KBM-7 (cell line): Measurements from ENCODE around the gene POU2F1.
A peak's percentile ranks its signal among the peaks of the same experiment; 100 is the strongest.
"Not testable (repeated sequence)": the region's sequence is repeated elsewhere in the genome, so short reads cannot be mapped to it uniquely, and the experiment has no call there.

Source experiments
- DNase-seq: peaks from one replicate; pipeline ENCODE4 v3.0.0-alpha.2; 2015
- in situ Hi-C: fragments of 300-500 bp; cut with MboI; formaldehyde crosslinking; loops from 2 replicates; pipeline ENCODE4 v1.14.3; 2020; ENCODE audit warnings: low sequenced_read_pairs, low pct_unique_long_range_greater_than_20kb, mixed read lengths

The POU2F1 gene

GRCh38 chr1:167200749-167201148 is 19.9 kb upstream of the POU2F1 start:
- DNase-seq: no peak
- in situ Hi-C loops: no loop called here

DNA sequence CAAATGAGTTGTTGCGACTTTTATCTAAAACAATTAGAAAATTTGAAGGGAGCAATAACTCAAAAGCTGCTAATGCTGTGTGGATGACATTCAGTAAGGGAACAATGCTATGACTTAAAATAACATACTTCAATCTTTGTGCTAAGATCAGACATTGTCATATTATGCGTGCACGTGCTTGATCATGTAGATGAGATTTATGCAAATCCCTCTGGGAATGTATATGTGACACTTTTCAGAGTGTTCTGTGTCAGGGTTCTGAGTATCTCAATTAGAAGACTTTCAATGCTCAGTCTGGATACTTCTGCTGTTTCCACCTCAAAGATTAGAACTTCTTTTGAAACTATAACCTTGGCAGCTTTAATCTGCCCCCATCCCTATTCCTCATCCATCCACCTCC is 18.6 kb upstream of the POU2F1 start:
- in situ Hi-C loops: no loop called here
- no peak for DNase-seq

GRCh38 chr1:167205306-167206050 is 15.2 kb upstream of the POU2F1 start:
- DNase-seq, in situ Hi-C loops: not testable (repeated sequence)

- in situ Hi-C loops: no loop called here
- DNase-seq: no peak
Observed at GRCh38 chr1:167206166-167206835, 14.4 kb upstream of the POU2F1 start.

- in situ Hi-C loops: no loop called here
Observed at GRCh38 chr1:167207940-167208623, 12.6 kb upstream of the POU2F1 start.

GRCh38 chr1:167208624-167208976 is 12.1 kb upstream of the POU2F1 start:
- no peak for DNase-seq
- in situ Hi-C loops: no loop called here

More at GRCh38 chr1:167207940-167208623, 12.6 kb upstream of the POU2F1 start:
- DNase-seq: peak; percentile 70

- no peak for DNase-seq
- in situ Hi-C loops: no loop called here
Observed at GRCh38 chr1:167209044-167209443, 11.6 kb upstream of the POU2F1 start.

- peak; percentile 50 for DNase-seq
- in situ Hi-C loops: loop anchor here (10.0 kb wide), 1 partner anchor 146 kb away; no protein-coding TSS in a partner anchor
Observed at GRCh38 chr1:167210966-167211674, 9.6 kb upstream of the POU2F1 start.

- in situ Hi-C loops: loop anchor here (10.0 kb wide), 1 partner anchor 147 kb away; no protein-coding TSS in a partner anchor
Observed at GRCh38 chr1:167212025-167212424, 8.7 kb upstream of the POU2F1 start.

GRCh38 chr1:167216809-167217208 is 3.9 kb upstream of the POU2F1 start:
- no peak for DNase-seq
- in situ Hi-C loops: loop anchor here (10.0 kb wide), 1 partner anchor 152 kb away; no protein-coding TSS in a partner anchor

More at GRCh38 chr1:167212025-167212424, 8.7 kb upstream of the POU2F1 start:
- DNase-seq: no peak

DNA sequence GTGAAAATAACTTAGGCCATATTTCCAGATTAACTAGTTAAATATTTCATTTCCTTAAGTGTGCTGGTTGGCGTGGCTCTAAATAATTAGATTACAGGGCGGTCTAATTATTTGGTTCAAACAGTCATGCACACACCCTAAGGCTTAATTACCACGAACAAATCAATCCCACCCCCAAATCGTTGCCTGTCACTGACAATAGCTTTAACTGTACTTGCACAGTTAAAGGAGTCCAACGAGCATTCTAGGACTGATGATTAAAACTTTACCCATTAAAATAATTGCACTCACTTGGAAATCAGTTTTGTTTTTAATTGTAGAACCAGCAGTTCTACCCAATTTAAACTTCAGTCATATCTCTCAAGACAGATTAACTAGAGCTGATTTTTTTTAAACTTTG is 1.5 kb upstream of the POU2F1 start:
- DNase-seq: no peak
- in situ Hi-C loops: loop anchor here (10.0 kb wide), 1 partner anchor 154 kb away; no protein-coding TSS in a partner anchor

DNA sequence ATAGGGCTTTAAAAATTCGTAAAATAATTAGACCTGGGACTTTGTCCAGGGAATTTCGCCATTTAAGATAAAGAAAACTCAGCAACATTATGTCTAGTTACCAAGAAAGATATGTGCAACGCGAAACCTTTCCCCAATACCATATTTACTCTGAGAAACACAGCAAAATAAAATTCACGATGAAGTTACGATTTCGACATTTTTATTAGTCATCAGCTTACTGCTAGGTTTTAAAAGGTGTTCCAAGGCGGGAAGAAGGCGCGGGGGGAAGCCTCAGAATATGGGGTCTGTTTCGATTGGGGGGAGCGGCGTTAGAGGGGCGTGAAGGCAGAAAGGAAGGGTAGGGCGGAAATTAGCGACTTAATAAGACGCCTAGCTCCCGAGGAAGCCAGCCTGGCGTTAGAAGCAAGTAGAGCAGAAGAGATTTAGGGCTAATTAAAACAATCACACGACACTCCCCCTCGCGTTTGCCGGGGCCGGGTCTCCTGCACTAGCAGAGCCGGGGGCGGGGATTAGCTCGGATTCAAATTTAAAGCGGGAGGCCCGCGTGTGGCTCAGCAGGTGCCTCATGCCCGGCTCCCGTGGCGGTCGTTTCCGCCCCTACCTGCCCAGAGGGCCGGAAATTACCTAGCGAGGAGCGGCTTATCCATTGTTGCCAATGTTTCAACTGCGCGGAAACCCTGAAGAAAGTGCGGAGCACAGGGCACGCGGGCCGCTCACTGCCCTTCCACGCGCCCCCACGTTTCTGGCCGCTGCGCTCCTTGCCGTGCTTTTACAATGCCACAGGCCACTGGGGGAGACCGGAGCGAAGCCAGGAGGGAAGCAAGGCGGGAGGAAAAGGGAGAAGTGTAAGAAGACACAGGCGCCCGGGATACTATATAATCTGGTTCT is 795 bp upstream of the POU2F1 start:
- DNase-seq: peak; percentile 93
- in situ Hi-C loops: loop anchor here (10.0 kb wide), 1 partner anchor 155 kb away; no protein-coding TSS in a partner anchor

DNA sequence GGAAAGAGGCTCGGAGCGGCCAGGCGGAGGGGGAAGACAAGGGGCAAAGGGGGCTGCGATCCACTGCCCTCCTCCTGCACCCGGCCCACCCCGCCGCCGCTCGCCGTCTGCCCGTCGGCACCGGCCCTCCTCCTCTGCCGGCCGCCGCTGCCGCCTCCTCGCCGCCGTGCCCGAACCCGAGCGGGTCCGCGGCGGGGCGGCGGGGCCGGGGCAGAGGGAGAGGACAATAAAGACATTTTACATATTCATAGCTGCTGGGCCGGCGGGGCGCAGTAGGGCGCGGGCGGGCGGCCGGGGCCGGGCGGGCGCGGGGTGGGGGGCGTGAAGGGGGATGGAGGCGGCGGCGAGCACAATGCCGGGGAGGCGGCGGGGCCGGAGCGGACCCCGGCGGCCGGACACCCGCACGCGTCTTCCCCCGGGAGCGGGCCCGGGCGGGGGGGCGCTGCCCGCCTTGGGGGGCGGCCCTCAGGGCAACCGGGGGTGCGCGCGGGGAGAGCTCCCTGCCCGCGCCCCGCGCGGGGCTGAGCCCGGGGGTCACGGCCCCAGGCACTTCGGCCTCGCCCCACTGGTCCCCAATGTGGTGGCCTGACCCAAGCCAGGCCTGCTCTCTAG is 546 bp downstream of the POU2F1 start:
- in situ Hi-C loops: no loop called here
- no peak for DNase-seq

DNA sequence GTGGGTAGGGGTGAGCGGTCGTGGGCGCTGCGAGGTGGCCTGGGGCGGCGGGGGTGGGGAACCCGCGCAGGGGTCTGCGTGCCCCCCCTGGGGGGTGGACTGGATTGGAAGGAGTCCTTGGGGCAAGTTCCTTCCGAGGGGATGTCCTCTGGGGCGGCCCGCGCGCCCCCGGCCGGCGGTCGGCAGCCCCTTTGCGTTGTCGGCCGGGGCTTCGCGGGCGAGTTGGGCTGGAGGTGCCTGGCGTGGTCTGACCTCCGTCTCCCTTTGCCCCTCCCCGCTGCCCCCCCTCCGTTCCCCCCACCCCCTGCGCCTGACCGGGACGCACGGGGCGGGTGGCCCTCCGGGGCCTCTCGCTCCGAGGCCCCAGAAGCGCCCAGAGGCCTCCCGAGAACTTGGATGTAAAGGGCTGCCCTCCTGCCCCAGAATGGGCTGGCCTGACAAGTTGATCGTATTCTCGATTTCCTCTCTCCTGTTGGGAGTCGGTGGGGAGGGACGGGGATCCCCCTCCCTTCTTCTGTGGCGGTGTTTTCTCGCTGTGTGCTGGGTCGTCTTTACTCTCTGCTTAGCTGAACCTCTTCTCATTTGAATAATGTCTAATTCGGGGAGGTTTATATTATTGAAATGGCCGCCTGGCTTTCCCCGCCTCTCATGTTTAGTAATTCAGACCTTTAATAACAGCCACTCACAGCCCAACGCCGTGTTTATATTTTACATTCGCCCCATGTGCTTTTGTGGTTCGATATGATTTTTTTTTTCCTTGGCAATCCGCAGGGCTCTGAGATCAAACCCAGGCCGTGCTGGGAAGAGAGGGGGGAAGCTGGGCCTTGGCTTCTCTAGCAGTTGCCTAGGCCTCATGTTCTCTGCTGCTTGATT is 1.3 kb downstream of the POU2F1 start:
- in situ Hi-C loops: no loop called here
- DNase-seq: peak; percentile 92

DNA sequence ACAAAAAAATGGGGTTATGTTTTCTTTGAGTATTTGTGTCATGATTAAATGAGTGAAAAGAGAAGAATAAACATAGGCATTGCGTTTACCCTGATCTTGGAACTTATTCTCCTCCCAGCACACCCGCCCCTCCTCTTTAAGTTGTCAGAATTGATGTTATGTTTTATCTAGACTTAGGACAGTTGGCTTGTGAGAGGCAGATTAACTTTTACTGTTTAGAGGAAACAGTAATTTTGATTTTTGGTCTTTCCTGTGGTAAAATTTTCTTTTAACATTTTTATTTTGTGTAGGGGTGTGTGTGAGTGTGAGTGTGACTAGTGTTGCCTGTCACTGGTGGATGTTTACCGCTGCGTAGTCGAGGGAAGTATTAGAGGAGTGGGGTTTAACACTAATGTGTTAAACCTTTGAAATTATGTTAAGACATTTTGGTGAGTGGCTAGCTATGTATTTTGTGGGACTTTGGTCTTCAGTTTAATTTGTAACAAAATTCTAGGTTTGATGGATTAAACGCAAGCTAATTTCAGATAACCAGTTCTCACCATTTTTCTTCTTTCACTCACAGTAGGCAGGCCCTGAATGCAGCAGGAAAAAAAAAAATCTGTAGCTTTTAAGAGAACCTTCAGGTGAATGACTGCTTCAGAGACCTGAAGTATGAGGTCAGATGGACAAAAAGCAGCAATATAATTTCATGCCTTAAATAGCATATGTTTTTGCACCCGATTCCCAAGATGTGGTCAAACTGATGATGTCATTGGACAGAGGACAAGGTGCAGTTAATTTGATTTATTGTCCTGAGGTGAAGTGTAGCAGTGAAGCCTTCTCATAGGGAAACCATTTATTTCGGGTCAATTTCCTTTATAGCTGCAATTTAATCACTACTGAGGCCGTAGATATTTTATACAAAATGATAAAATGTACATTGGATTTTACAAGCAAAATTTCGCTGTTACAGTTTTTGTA is 2.7 kb downstream of the POU2F1 start:
- peak; percentile 46 for DNase-seq
- in situ Hi-C loops: no loop called here

- DNase-seq, in situ Hi-C loops: not testable (repeated sequence)
Observed at GRCh38 chr1:167224734-167225235, 4.1 kb downstream of the POU2F1 start.
